Stimulated activated CD4-positive, alpha-beta T cell treated with anti-CD3 and anti-CD28 coated beads, Interleukin-15, amount 100 ng/mL, for 24 hours (primary cell): ENCODE results near the gene ZBTB7C.

Source experiments
- DNase-seq: peaks from one replicate; pipeline ENCODE4 v3.0.0-alpha.2; 2020

The ZBTB7C gene

GRCh38 chr18:48244530-48244929, 164.7 kb downstream of the ZBTB7C start:
- DNase-seq: no peak

GRCh38 chr18:48238636-48239035, 170.5 kb downstream of the ZBTB7C start:
- DNase-seq: no peak

- no peak for DNase-seq
These were observed 171.0 kb downstream of the ZBTB7C start for GRCh38 chr18:48238206-48238605.

- no peak for DNase-seq
These were observed 172.4 kb downstream of the ZBTB7C start for GRCh38 chr18:48236822-48237221.

- peak; percentile 24 for DNase-seq
These were observed 178.6 kb downstream of the ZBTB7C start for GRCh38 chr18:48230467-48231113.

GRCh38 chr18:48229552-48229981, 179.6 kb downstream of the ZBTB7C start:
- DNase-seq: no peak

- no peak for DNase-seq
These were observed 180.3 kb downstream of the ZBTB7C start for GRCh38 chr18:48228841-48229240.

- no peak for DNase-seq
These were observed 180.9 kb downstream of the ZBTB7C start for GRCh38 chr18:48228301-48228715.

- DNase-seq: no peak
These were observed 182.0 kb downstream of the ZBTB7C start for GRCh38 chr18:48227206-48227605.

- DNase-seq: no peak
These were observed 182.8 kb downstream of the ZBTB7C start for GRCh38 chr18:48226401-48226800.

GRCh38 chr18:48222118-48222517, 187.1 kb downstream of the ZBTB7C start:
- DNase-seq: peak; percentile 9

- DNase-seq: no peak
These were observed 189.2 kb downstream of the ZBTB7C start for GRCh38 chr18:48219810-48220499.

GRCh38 chr18:48219037-48219809, 190.0 kb downstream of the ZBTB7C start:
- no peak for DNase-seq

- DNase-seq: no peak
These were observed 190.7 kb downstream of the ZBTB7C start for GRCh38 chr18:48218285-48219022.

GRCh38 chr18:48217258-48218250, 191.6 kb downstream of the ZBTB7C start:
- no peak for DNase-seq

GRCh38 chr18:48216639-48217257, 192.4 kb downstream of the ZBTB7C start:
- DNase-seq: no peak

- DNase-seq: no peak
These were observed 193.1 kb downstream of the ZBTB7C start for GRCh38 chr18:48215876-48216638.

GRCh38 chr18:48213791-48214190, 195.4 kb downstream of the ZBTB7C start:
- DNase-seq: no peak

- DNase-seq: no peak
These were observed 200.6 kb downstream of the ZBTB7C start for GRCh38 chr18:48208432-48209140.

- DNase-seq: no peak
These were observed 201.4 kb downstream of the ZBTB7C start for GRCh38 chr18:48207733-48208132.
